Tibial nerve (tissue), 4 donors: ENCODE results near the gene SALL1. TPM values are rescaled to one million over a fixed set of nuclear protein-coding genes. Genes with fewer than 3 reads are reported as not detected.

ENCODE experiments used
- DNase-seq, 2 donors: peaks; one replicate each; pipeline ENCODE4 v3.0.0-alpha.2; 2019; ENCODE audit warnings: low spot score in 2 of 2
- H3K27ac ChIP-seq, 4 donors: fragments of 200-600 bp; sonication (generic) in 3 of 4; one replicate each; pipeline ENCODE4 v1.5.1; 2017 to 2019; ENCODE audit warnings: mild to moderate bottlenecking in 1 of 4
- H3K27me3 ChIP-seq, 2 donors: fragments of 200-600 bp; sonication (generic) in 1 of 2; one replicate each; pipeline versions ENCODE4 v1.5.1 to v1.6.0; 2017 to 2019
- H3K36me3 ChIP-seq, 3 donors: fragments of 200-600 bp; sonication (generic); one replicate each; pipeline ENCODE4 v1.5.1; 2018 to 2019
- H3K4me1 ChIP-seq, 4 donors: fragments of 200-600 bp; sonication (generic) in 3 of 4; one replicate each; pipeline ENCODE4 v1.5.1; 2017 to 2019
- H3K4me3 ChIP-seq, 4 donors: fragments of 200-600 bp; sonication (generic) in 3 of 4; one replicate each; pipeline ENCODE4 v1.5.1; 2017 to 2019; ENCODE audit warnings: mild to moderate bottlenecking in 1 of 4, moderate library complexity in 1 of 4
- H3K9me3 ChIP-seq, 4 donors: fragments of 200-600 bp; sonication (generic) in 3 of 4; one replicate each; pipeline ENCODE4 v1.5.1; 2017 to 2019
- CTCF ChIP-seq, 5 experiments: fragments of 200-600 bp in 3 of 5; fragments of 450-650 bp in 2 of 5; sonication (generic) in 3 of 5; IDR thresholded peaks; one replicate each; pipeline ENCODE4 v1.5.1; 2016 to 2019; ENCODE audit warnings: antibody characterized with exemption in 5 of 5, mild to moderate bottlenecking in 3 of 5, moderate library complexity in 2 of 5
- EP300 ChIP-seq, 2 donors: sonication (generic); formaldehyde crosslinking; IDR thresholded peaks; one replicate each; pipeline ENCODE4 v1.6.1; 2017; ENCODE audit warnings: antibody characterized with exemption in 2 of 2, mild to moderate bottlenecking in 1 of 2
- POLR2A ChIP-seq, 2 donors: fragments of 450-650 bp; IDR thresholded peaks; one replicate each; pipeline ENCODE4 v1.6.1; 2017; ENCODE audit warnings: antibody characterized with exemption in 2 of 2, mild to moderate bottlenecking in 2 of 2, moderate library complexity in 2 of 2
- WGBS, 2 donors: methylation state at CpG; one replicate each; pipeline ENCODE4 v1.1.5; 2018; 5-methylcytosine and 5-hydroxymethylcytosine counted together
- total RNA-seq, 4 donors: library from RNA; depleted of rRNA; stranded (reverse); fragments of >200 nt; gene quantifications; one replicate each; pipeline ENCODE4 v1.1.0, GENCODE V29; 2016

SALL1 gene
- total RNA-seq, 4 donors from 2014 or later = 0.21 to 1.4 (median 0.26) TPM

- no peaks in the 10 kb centered on the region for H3K36me3 ChIP-seq
- H3K4me1 ChIP-seq = no peaks in the 10 kb centered on the region
- TF ChIP-seq EP300 (IDR thresholded peaks at IDR 0.05) (no peak), POLR2A (IDR thresholded peaks at IDR 0.05) (no peak), CTCF (IDR thresholded peaks at IDR 0.05) (no peak)
- H3K27ac ChIP-seq = no peak overlapping the region
- DNase-seq = no peak
- no peaks in the 10 kb centered on the region for H3K9me3 ChIP-seq
- WGBS, 2 donors = 56 to 63% methylated on average over 9 of the region's 9 CpGs
- H3K27me3 ChIP-seq = no peaks in the 10 kb centered on the region
- H3K4me3 ChIP-seq = no peak overlapping the region
Measured at GRCh38 chr16:51167170-51167895, 16.3 kb upstream of the SALL1 start.

- H3K4me1 ChIP-seq = no peaks in the 10 kb centered on the region
- no peak for DNase-seq
- no peak for TF ChIP-seq EP300 (IDR thresholded peaks at IDR 0.05)
- TF ChIP-seq CTCF (IDR thresholded peaks at IDR 0.05) = no peak
- no peak for TF ChIP-seq POLR2A (IDR thresholded peaks at IDR 0.05)
- no peak overlapping the region for H3K27ac ChIP-seq
- WGBS, 2 donors = 69 to 73% methylated on average over 3 of the region's 3 CpGs
- H3K4me3 ChIP-seq = no peak overlapping the region
- H3K27me3 ChIP-seq = no peaks in the 10 kb centered on the region
- no peaks in the 10 kb centered on the region for H3K36me3 ChIP-seq
- no peaks in the 10 kb centered on the region for H3K9me3 ChIP-seq
Measured at GRCh38 chr16:51166541-51166940, 15.5 kb upstream of the SALL1 start.

- Histone ChIP-seq H3K4me1 (no peaks in the 10 kb centered on the region), H3K27me3 (no peaks in the 10 kb centered on the region), H3K9me3 (no peaks in the 10 kb centered on the region), H3K27ac (no peak overlapping the region), H3K36me3 (no peaks in the 10 kb centered on the region), H3K4me3 (no peak overlapping the region)
- TF ChIP-seq POLR2A (IDR thresholded peaks at IDR 0.05) (no peak), CTCF (IDR thresholded peaks at IDR 0.05) (no peak), EP300 (IDR thresholded peaks at IDR 0.05) (no peak)
- no peak for DNase-seq
- WGBS, 2 donors = 30 to 35% methylated on average over 3 of the region's 3 CpGs
Measured at GRCh38 chr16:51166091-51166490, 15.0 kb upstream of the SALL1 start.

- H3K27ac ChIP-seq = no peak overlapping the region
- TF ChIP-seq EP300 (IDR thresholded peaks at IDR 0.05) (no peak), POLR2A (IDR thresholded peaks at IDR 0.05) (no peak), CTCF (IDR thresholded peaks at IDR 0.05) (no peak)
- H3K27me3 ChIP-seq = no peaks in the 10 kb centered on the region
Measured at GRCh38 chr16:51165043-51165442, 14.0 kb upstream of the SALL1 start.

GRCh38 chr16:51164574-51164973 lies 13.5 kb upstream of the SALL1 start:
- H3K4me1 ChIP-seq = no peaks in the 10 kb centered on the region
- no peak overlapping the region for H3K4me3 ChIP-seq
- no peak for DNase-seq
- 90 to 92% methylated on average over 2 of the region's 2 CpGs for WGBS, 2 donors
- no peaks in the 10 kb centered on the region for H3K36me3 ChIP-seq
- no peaks in the 10 kb centered on the region for H3K27me3 ChIP-seq
- peaks cover 0 to 4% (median 0%) of the 10 kb centered on the region in 4 donors for H3K9me3 ChIP-seq
- no peak overlapping the region for H3K27ac ChIP-seq
- no peak for TF ChIP-seq CTCF (IDR thresholded peaks at IDR 0.05)
- no peak for TF ChIP-seq EP300 (IDR thresholded peaks at IDR 0.05)
- no peak for TF ChIP-seq POLR2A (IDR thresholded peaks at IDR 0.05)

More at GRCh38 chr16:51165043-51165442, 14.0 kb upstream of the SALL1 start:
- Histone ChIP-seq H3K4me1 (no peaks in the 10 kb centered on the region), H3K9me3 (peaks cover 0 to 4% (median 0%) of the 10 kb centered on the region in 4 donors), H3K4me3 (no peak overlapping the region), H3K36me3 (no peaks in the 10 kb centered on the region)
- no peak for DNase-seq
- 83 to 94% methylated on average over 1 of the region's 1 CpG for WGBS, 2 donors
